Nephron (organoid): ENCODE results near the gene SLC38A10.

Source experiments
- H3K27ac Mint-ChIP-seq, 3 experiments: 2 replicates each; pipeline ENCODE4 v1.8.0; 2020; ENCODE audit warnings: mixed read lengths in 3 of 3, mild to moderate bottlenecking in 2 of 3, moderate library complexity in 1 of 3
- H3K27me3 Mint-ChIP-seq: 2 replicates; pipeline ENCODE4 v1.8.0; 2021; ENCODE audit warnings: low read depth, mild to moderate bottlenecking, moderate library complexity, mixed read lengths
- H3K36me3 Mint-ChIP-seq: 2 replicates; pipeline ENCODE4 v1.8.0; 2020; ENCODE audit warnings: low read depth, mixed read lengths
- H3K4me1 Mint-ChIP-seq: 2 replicates; pipeline ENCODE4 v1.8.0; 2020; ENCODE audit warnings: mixed read lengths
- H3K4me3 Mint-ChIP-seq, 3 experiments: 2 replicates each; pipeline ENCODE4 v1.8.0; 2020; ENCODE audit warnings: mild to moderate bottlenecking in 3 of 3, mixed read lengths in 3 of 3, moderate library complexity in 2 of 3
- H3K9me3 Mint-ChIP-seq: 2 replicates; pipeline ENCODE4 v1.8.0; 2020; ENCODE audit warnings: mixed read lengths
- CTCF ChIP-seq, 3 experiments: fragments of 200-600 bp; sonication (generic); IDR thresholded peaks; one replicate each; pipeline ENCODE4 v1.5.0; 2021; ENCODE audit warnings: antibody characterized with exemption in 3 of 3; ENCODE audit not compliant: unreplicated experiment in 3 of 3

SLC38A10 gene

GRCh38 chr17:81332914-81333528 is 37.9 kb upstream of the SLC38A10 start:
- no peak for TF ChIP-seq CTCF (IDR thresholded peaks at IDR 0.05; ENCODE audit: unreplicated experiment in 3 of 3)
- peaks cover 68% of the 10 kb centered on the region for H3K4me1 Mint-ChIP-seq
- peak overlapping the region in 2 of 3 experiments; percentile 76 to 86 for H3K27ac Mint-ChIP-seq
- H3K4me3 Mint-ChIP-seq: peak overlapping the region in 2 of 3 experiments; percentile 38 to 46
- H3K27me3 Mint-ChIP-seq: peaks cover 22% of the 10 kb centered on the region
- no peaks in the 10 kb centered on the region for H3K36me3 Mint-ChIP-seq
- no peaks in the 10 kb centered on the region for H3K9me3 Mint-ChIP-seq

DNA sequence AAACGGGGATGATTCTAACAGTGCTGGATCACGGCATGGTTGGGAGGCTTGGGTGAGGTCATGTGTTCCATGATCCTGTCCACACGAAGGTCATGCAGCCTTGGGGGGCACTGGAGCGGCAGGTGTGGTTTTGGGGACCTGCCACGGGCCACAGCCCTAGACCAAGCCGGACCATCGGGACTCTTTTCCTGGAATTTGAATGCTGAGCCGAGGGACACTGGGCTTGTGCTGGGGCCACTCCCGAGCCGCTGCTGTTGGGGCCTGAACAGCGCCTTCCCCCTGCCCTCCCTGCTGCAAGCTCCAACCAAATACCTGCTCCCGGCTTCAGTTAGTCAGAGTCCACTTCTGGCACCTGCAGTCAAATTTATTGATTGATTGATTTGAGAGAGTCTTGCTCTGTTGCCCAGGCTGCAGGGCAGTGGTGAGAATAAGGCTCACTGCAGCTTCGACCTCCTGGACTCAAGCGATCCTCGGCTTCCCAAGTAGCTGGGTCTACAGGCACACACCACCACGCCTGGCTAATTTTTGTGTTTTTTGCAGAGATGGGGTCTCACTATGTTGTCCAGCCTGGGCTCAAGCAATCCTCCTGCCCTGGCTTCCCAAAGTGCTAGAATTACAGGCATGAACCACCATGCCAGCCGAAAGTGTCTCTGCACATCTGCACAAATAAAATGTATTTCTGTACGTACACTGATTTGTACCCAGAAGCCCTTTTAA is 37.2 kb upstream of the SLC38A10 start:
- Mint-ChIP-seq H3K9me3 (no peaks in the 10 kb centered on the region), H3K4me3 (peak overlapping the region in 1 of 3 experiments; percentile 47), H3K36me3 (no peaks in the 10 kb centered on the region), H3K27me3 (peaks cover 22% of the 10 kb centered on the region), H3K27ac (peak overlapping the region in 2 of 3 experiments; percentile 76 to 86), H3K4me1 (peaks cover 62% of the 10 kb centered on the region)
- TF ChIP-seq CTCF (IDR thresholded peaks at IDR 0.05; ENCODE audit: unreplicated experiment in 3 of 3): no peak

- no peak for TF ChIP-seq CTCF (IDR thresholded peaks at IDR 0.05; ENCODE audit: unreplicated experiment in 3 of 3)
- no peaks in the 10 kb centered on the region for H3K9me3 Mint-ChIP-seq
- peaks cover 22% of the 10 kb centered on the region for H3K27me3 Mint-ChIP-seq
- peak overlapping the region in 1 of 3 experiments; percentile 47 for H3K4me3 Mint-ChIP-seq
- H3K4me1 Mint-ChIP-seq: peaks cover 66% of the 10 kb centered on the region
- H3K36me3 Mint-ChIP-seq: no peaks in the 10 kb centered on the region
- H3K27ac Mint-ChIP-seq: peak overlapping the region in 1 of 3 experiments; percentile 52
Observed at GRCh38 chr17:81331527-81332043, 36.5 kb upstream of the SLC38A10 start.

- Mint-ChIP-seq H3K27ac (no peak overlapping the region), H3K27me3 (peaks cover 22% of the 10 kb centered on the region), H3K4me3 (no peak overlapping the region), H3K36me3 (no peaks in the 10 kb centered on the region), H3K9me3 (no peaks in the 10 kb centered on the region), H3K4me1 (peaks cover 66% of the 10 kb centered on the region)
- TF ChIP-seq CTCF (IDR thresholded peaks at IDR 0.05; ENCODE audit: unreplicated experiment in 3 of 3): no peak
Observed at GRCh38 chr17:81330884-81331245, 35.8 kb upstream of the SLC38A10 start.

GRCh38 chr17:81329927-81330883 is 35.1 kb upstream of the SLC38A10 start:
- Mint-ChIP-seq H3K9me3 (no peaks in the 10 kb centered on the region), H3K27me3 (peaks cover 22% of the 10 kb centered on the region), H3K4me1 (peaks cover 62% of the 10 kb centered on the region), H3K4me3 (peak overlapping the region; percentile 6 to 29 (median 16)), H3K27ac (peak overlapping the region; percentile 64 to 84 (median 83)), H3K36me3 (no peaks in the 10 kb centered on the region)
- no peak for TF ChIP-seq CTCF (IDR thresholded peaks at IDR 0.05; ENCODE audit: unreplicated experiment in 3 of 3)
